Thoracic aorta (tissue), 2 donors: ENCODE data around the gene PGM2L1. TPM values are rescaled to one million over a fixed set of nuclear protein-coding genes. Genes with fewer than 3 reads are reported as not detected.

ENCODE experiments used
- ATAC-seq: fragments of 150-250 bp; one replicate; pipeline ENCODE4 v1.8.0; 2017; ENCODE audit warnings: low read depth; ENCODE audit not compliant: insufficient number of reproducible peaks, low FRiP score
- DNase-seq: peaks from one replicate; pipeline ENCODE4 v3.0.0-alpha.2; 2020; ENCODE audit warnings: low spot score
- H3K27ac ChIP-seq, 2 donors: fragments of 200-600 bp; sonication (generic); 1 replicate in 1 of 2; 2 replicates in 1 of 2; pipeline ENCODE4 v1.5.1; 2016; ENCODE audit warnings: mild to moderate bottlenecking in 2 of 2, moderate library complexity in 2 of 2
- H3K27me3 ChIP-seq: fragments of 200-600 bp; sonication (generic); replicated peaks from 2 replicates; pipeline ENCODE4 v1.6.0; 2016; ENCODE audit warnings: mild to moderate bottlenecking; ENCODE audit not compliant: insufficient read depth
- H3K36me3 ChIP-seq: fragments of 200-600 bp; sonication (generic); one replicate; pipeline ENCODE4 v1.5.1; 2016
- H3K4me1 ChIP-seq, 2 donors: fragments of 200-600 bp; sonication (generic); 1 replicate in 1 of 2; 2 replicates in 1 of 2; pipeline versions ENCODE4 v1.5.1 to v1.6.0; 2016; ENCODE audit warnings: low read depth in 2 of 2, mild to moderate bottlenecking in 1 of 2; ENCODE audit not compliant: control insufficient read depth in 1 of 2
- H3K4me3 ChIP-seq: fragments of 200-600 bp; sonication (generic); 2 replicates; pipeline ENCODE4 v1.5.1; 2016; ENCODE audit warnings: mild to moderate bottlenecking
- H3K9me3 ChIP-seq: fragments of 200-600 bp; sonication (generic); 2 replicates; pipeline ENCODE4 v1.5.1; 2016
- CTCF ChIP-seq: fragments of 200-600 bp; sonication (generic); IDR thresholded peaks from one replicate; pipeline ENCODE4 v1.5.1; 2019; ENCODE audit warnings: antibody characterized with exemption
- total RNA-seq, 2 donors: library from RNA; depleted of rRNA; stranded (reverse); fragments of >200 nt; gene quantifications; one replicate each; pipeline versions ENCODE4 v1.1.0 to v1.2.3, GENCODE V29; 2016

PGM2L1 gene
- total RNA-seq, 2 donors from 2014 or later = 8.9 to 12.4 TPM

- H3K9me3 ChIP-seq = no peaks in the 10 kb centered on the region
- no peak for TF ChIP-seq CTCF
- H3K4me3 ChIP-seq = no peak overlapping the region
- H3K36me3 ChIP-seq = no peaks in the 10 kb centered on the region
- no peak for DNase-seq
- no peak for ATAC-seq
- no peak overlapping the region for H3K27ac ChIP-seq
- H3K27me3 ChIP-seq = no peaks in the 10 kb centered on the region
- no peaks in the 10 kb centered on the region for H3K4me1 ChIP-seq
Measured at GRCh38 chr11:74429205-74429604, 31.0 kb upstream of the PGM2L1 start.

- ATAC-seq (no peak), DNase-seq (no peak)
- H3K4me3 ChIP-seq = no peak overlapping the region
- H3K27me3 ChIP-seq = no peaks in the 10 kb centered on the region
- no peaks in the 10 kb centered on the region for H3K4me1 ChIP-seq
- TF ChIP-seq CTCF = no peak
- H3K9me3 ChIP-seq = no peaks in the 10 kb centered on the region
- H3K36me3 ChIP-seq = no peaks in the 10 kb centered on the region
- no peak overlapping the region for H3K27ac ChIP-seq
Measured at GRCh38 chr11:74427384-74427886, 29.2 kb upstream of the PGM2L1 start.

- TF ChIP-seq CTCF = no peak
- H3K4me1 ChIP-seq = no peaks in the 10 kb centered on the region
- ATAC-seq (no peak), DNase-seq (no peak)
- H3K36me3 ChIP-seq = no peaks in the 10 kb centered on the region
- H3K27ac ChIP-seq = no peak overlapping the region
- H3K4me3 ChIP-seq = no peak overlapping the region
- no peaks in the 10 kb centered on the region for H3K27me3 ChIP-seq
- H3K9me3 ChIP-seq = no peaks in the 10 kb centered on the region
Measured at GRCh38 chr11:74425100-74425499, 26.9 kb upstream of the PGM2L1 start.

- no peaks in the 10 kb centered on the region for H3K27me3 ChIP-seq
- ATAC-seq = peak; percentile 95
- H3K27ac ChIP-seq = peak overlapping the region; percentile 81 to 88
- DNase-seq = no peak
- H3K4me3 ChIP-seq = peak overlapping the region; percentile 36
- no peak for TF ChIP-seq CTCF
- H3K9me3 ChIP-seq = no peaks in the 10 kb centered on the region
- H3K4me1 ChIP-seq = peaks cover 15 to 23% of the 10 kb centered on the region in 2 donors
- H3K36me3 ChIP-seq = no peaks in the 10 kb centered on the region
Measured at GRCh38 chr11:74418509-74418895, 20.3 kb upstream of the PGM2L1 start.

GRCh38 chr11:74417860-74418508, 19.8 kb upstream of the PGM2L1 start:
- Histone ChIP-seq H3K36me3 (no peaks in the 10 kb centered on the region), H3K4me3 (no peak overlapping the region), H3K4me1 (peaks cover 15 to 23% of the 10 kb centered on the region in 2 donors), H3K27ac (peak overlapping the region; percentile 81 to 88), H3K27me3 (no peaks in the 10 kb centered on the region), H3K9me3 (no peaks in the 10 kb centered on the region)
- DNase-seq (no peak), ATAC-seq (peak; percentile 48)
- no peak for TF ChIP-seq CTCF
